Left hindlimb (tissue), 1 donor: ENCODE results near the gene TCTN2.

Experiments used
- DNase-seq: peaks from one replicate; pipeline ENCODE4 v3.0.0-alpha.2; 2018

The TCTN2 gene

DNA sequence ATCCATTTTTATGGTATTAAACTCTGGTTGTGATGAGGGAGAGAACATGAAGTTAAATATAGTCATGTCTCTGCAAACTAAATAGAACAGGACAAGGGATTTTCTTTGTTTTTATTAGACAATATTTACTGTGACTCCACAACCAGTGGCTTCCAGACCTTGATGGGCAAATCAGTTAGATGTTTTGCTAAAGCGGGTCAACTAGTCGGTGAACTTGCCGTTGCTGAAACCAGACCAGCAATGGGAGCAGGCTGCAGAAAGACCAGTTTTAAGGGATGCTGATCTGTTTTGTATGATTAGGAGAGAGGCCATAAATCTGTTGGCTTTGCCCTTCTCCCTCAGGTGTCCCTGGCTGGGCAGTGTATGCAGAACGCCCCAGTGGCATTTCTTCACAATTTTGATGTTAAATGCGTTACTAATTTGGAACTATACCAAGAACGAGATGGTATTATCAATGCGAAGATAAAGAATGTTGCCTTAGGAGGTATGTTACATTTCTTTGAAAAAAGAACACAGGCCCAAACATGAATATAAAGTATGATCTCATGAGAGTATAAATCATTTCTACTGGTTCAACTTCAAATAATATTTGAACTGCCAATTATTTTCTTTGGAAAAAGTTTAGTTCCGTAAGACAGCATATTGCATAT is 19.4 kb downstream of the TCTN2 start:
- DNase-seq, result no peak

- no peak for DNase-seq
Measured at GRCh38 chr12:123696207-123696606, 25.3 kb downstream of the TCTN2 start.

DNA sequence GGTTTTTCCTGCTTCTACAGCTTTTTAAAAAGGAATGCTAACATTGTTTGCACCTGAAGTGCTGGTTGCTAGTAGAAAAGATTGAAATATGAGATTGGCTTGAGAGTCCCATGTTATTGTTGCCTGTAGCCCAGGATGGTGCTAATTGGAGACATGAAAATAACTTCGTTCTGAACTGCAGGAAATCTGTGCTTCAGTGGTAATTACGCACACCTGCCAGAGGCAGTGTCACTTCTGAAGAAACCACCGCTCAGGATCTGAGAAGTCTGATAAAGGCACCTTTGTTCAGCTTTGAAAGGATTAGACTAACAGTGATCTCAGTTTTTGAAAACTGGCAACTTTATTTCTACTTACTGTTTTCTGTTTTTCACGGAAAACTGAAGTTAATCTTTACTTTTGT is 25.7 kb downstream of the TCTN2 start:
- no peak for DNase-seq

GRCh38 chr12:123705935-123706334 is 35.0 kb downstream of the TCTN2 start:
- DNase-seq, result no peak

- DNase-seq, result no peak
Measured at GRCh38 chr12:123707466-123707865, 36.6 kb downstream of the TCTN2 start.

- DNase-seq, result no peak
Measured at GRCh38 chr12:123712780-123713319, 41.9 kb downstream of the TCTN2 start.

GRCh38 chr12:123713398-123713797 is 42.5 kb downstream of the TCTN2 start:
- DNase-seq, result no peak

- no peak for DNase-seq
Measured at GRCh38 chr12:123713823-123714585, 43.1 kb downstream of the TCTN2 start.

DNA sequence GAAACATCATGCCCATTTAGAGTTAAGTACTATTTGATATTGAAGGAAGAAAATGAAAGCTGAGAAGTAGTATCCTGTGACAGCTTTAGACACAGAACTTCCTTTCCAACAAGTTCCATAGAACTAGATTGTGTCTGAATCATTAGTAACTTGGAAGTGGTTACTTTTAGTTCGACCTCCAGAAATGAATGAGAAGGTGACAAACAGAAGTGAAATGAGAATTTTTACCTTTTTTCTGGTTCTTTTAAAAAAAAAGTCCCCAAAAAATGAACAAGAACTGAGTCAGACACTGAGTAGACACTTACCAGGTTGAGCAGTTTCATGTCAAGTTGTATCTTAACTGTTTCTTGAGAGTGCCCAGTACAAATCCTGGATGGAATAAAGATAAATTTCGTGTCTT is 44.3 kb downstream of the TCTN2 start:
- no peak for DNase-seq

DNA sequence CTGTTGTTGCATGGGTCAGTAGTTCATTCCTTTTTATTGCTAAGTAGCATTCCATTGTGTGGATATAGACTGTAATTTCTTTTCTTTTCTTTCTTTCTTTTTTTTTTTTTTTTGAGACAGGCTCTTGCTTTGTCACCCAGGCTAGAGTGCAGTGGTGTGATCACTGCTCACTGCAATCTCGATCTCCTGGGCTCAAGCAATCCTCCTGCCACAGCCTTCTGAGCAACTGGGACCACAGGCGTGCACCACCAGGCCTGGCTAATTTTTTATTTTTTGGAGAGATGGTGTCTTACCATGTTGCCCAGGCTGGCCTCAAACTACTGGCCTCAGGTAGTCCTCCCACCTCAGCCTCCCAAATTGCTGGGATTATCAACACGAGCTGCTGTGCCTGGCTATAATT is 46.4 kb downstream of the TCTN2 start:
- DNase-seq, result no peak

GRCh38 chr12:123720141-123720814 is 49.4 kb downstream of the TCTN2 start:
- DNase-seq, result no peak

GRCh38 chr12:123721245-123721644 is 50.3 kb downstream of the TCTN2 start:
- DNase-seq, result no peak

DNA sequence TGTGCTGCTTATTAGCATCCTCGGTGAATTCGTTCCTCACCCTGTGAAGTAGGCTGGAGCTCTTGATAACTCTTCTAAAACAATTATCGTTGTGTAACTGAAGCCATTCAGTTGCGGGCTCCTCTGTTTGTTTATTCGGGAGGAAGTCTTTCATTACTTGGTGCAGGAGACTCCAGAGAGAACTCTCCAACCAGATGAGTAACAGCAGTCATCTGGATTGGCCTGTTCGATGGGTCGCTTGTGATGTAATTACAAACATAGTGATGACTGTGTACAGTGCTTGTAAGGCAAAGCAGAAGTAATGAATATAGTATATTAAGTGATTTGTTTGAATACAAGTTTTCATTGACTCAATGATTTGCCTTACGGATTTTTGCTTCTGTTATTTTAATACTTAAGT is 52.1 kb downstream of the TCTN2 start:
- no peak for DNase-seq

- no peak for DNase-seq
Measured at GRCh38 chr12:123723765-123724164, 52.9 kb downstream of the TCTN2 start.

GRCh38 chr12:123726244-123726643 is 55.3 kb downstream of the TCTN2 start:
- DNase-seq, result no peak

GRCh38 chr12:123726962-123727361 is 56.0 kb downstream of the TCTN2 start:
- DNase-seq, result no peak

- DNase-seq, result no peak
Measured at GRCh38 chr12:123727878-123728277, 57.0 kb downstream of the TCTN2 start.

GRCh38 chr12:123731596-123731995 is 60.7 kb downstream of the TCTN2 start:
- DNase-seq, result no peak

GRCh38 chr12:123732251-123732650 is 61.3 kb downstream of the TCTN2 start:
- no peak for DNase-seq

DNA sequence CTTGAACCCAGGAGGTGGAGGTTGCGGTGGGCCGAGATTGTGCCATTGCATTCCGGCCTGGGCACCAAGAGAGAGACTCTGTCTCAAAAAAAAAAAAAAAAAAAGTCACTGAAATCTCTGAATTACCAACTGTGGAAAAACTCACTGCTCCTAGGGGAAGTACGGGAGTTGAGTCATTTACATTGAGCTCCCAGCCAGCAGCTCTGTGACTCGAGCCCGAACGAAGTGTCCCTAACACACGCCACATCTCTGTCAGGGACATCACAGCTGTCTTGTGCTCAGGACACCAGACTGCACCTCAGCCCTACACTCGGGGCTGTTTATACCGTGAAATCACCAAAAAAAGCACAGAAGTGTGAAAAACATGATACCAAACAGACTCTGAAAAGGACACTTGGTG is 62.3 kb downstream of the TCTN2 start:
- no peak for DNase-seq

- DNase-seq, result no peak
Measured at GRCh38 chr12:123734268-123734667, 63.4 kb downstream of the TCTN2 start.

GRCh38 chr12:123741937-123742572 is 71.1 kb downstream of the TCTN2 start:
- DNase-seq, result no peak

DNA sequence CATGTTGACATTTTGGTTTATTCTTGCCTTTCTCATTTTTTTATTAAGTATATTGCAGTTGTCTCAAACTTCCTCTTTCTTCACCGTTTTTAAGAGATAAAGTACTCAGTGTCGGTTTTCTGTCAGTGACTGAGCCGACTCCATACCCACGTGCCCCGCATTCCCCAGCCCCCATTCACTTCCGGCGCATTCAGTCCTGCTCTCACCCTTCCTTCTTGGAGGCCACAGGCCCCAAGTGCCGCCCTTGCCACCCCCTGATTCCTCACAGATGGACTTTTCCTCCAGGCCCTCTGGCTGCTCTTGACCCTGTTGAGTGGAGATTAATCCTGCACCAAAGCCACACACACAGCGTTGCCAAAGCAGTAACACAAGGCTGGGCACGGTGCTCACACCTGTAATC is 72.1 kb downstream of the TCTN2 start:
- DNase-seq, result no peak
